HG03378 (cell line): ENCODE data around the gene TMEFF2.

Source experiments
- ATAC-seq: cut with Tn5 transposase; IDR thresholded peaks from one replicate; pipeline ENCODE4 v1.9.1; 2021; ENCODE audit warnings: mild to moderate bottlenecking, moderate library complexity; ENCODE audit not compliant: unreplicated experiment

TMEFF2 gene

DNA sequence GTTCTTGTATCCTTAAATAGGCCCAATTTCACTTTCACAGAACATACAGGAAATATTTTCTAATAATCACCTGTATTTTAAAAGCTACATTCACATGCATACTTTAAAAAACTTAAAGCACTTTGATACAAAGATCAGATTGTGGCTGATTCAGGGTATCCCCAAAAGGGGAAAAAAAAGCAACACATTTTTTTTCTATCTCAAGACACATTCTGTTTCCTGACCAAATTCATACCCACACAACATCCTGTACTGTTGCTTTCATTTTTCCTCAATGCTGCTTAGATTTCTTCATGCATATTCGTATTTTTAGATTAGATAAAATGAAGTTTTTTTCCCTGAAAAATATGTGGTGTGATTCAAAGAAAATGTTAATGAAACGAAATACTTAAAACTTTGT lies 122.5 kb downstream of the TMEFF2 start:
- ATAC-seq = no peak

GRCh38 chr2:192070099-192070498 lies 124.6 kb downstream of the TMEFF2 start:
- ATAC-seq = no peak

DNA sequence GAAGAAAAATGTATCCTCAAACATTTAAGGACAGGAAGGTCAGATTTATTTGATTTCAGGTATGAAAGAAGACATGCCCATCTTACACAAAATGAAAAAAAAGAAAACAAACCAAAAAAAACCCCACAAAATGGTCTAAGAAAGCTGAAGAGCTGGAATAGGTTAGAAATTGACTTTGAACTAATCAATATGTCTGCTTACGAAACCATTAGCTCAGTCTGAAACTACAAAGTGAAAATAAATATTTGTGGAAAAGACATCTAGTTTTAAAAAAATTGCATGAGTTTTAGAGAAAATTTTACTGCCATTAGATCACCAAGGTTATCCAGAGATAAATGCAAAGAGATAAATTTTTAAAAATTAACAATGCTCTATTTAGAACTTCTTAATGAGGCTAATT lies 125.3 kb downstream of the TMEFF2 start:
- no peak for ATAC-seq

GRCh38 chr2:192068966-192069365 lies 125.8 kb downstream of the TMEFF2 start:
- ATAC-seq = no peak

DNA sequence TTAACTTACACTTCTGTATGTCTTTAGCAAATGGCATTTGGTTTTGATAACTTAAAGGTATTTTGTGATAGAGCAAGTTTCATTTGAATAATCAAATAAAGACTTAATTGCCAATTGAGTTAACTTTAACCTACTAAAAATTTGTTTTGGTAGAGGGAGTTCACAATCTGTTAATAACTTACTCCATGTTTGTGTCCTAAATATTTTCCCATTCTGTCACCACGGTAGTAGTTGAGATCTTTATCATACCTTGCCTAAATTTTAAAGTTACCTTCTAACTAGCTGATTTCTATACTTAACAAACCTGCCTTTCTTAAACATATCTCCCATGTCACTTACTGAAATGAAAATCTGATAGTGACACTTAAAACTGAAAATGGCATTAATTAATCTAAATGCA lies 127.1 kb downstream of the TMEFF2 start:
- ATAC-seq = no peak

- ATAC-seq = no peak
These were observed 130.3 kb downstream of the TMEFF2 start for GRCh38 chr2:192064459-192064858.

- no peak for ATAC-seq
These were observed 134.6 kb downstream of the TMEFF2 start for GRCh38 chr2:192060161-192060560.

- no peak for ATAC-seq
These were observed 135.5 kb downstream of the TMEFF2 start for GRCh38 chr2:192059266-192059665.

GRCh38 chr2:192053921-192054320 lies 140.8 kb downstream of the TMEFF2 start:
- ATAC-seq = no peak

DNA sequence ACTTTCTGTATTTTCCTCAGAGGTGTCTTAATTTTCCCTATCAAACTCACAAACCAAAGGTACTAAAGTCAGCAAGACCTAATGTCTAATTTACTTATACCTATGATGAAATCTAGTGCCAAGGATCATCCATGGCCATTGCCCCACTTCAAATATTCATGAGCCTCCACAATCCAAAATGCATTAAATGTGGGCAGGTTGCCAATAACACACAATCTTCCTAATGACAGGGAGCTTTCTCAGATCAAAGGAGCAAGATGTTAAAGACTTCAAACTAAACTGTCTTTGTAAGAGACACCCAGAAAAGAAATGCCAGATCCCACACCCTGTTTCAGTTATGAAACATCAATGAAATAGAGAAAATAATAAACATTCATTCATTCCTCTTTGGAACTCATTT lies 143.2 kb downstream of the TMEFF2 start:
- ATAC-seq = no peak

DNA sequence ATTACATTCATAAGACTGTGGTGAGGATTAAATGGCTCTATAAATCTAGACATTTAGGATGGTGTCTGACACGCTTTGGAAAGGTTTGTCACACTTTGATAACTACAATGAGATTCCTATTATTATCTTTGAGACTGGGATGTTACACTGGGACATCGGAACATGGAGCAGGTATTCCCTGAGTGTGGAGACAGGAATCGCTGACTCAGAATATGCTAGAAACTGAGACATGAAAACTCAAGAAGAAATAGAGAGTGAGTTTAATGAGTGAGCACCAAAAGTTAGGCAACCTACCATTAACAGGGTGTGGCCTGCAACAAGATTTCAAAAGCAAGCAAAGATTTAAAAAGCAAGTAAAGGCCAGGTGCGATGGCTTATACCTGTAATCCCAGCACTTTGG lies 145.4 kb downstream of the TMEFF2 start:
- ATAC-seq = no peak

DNA sequence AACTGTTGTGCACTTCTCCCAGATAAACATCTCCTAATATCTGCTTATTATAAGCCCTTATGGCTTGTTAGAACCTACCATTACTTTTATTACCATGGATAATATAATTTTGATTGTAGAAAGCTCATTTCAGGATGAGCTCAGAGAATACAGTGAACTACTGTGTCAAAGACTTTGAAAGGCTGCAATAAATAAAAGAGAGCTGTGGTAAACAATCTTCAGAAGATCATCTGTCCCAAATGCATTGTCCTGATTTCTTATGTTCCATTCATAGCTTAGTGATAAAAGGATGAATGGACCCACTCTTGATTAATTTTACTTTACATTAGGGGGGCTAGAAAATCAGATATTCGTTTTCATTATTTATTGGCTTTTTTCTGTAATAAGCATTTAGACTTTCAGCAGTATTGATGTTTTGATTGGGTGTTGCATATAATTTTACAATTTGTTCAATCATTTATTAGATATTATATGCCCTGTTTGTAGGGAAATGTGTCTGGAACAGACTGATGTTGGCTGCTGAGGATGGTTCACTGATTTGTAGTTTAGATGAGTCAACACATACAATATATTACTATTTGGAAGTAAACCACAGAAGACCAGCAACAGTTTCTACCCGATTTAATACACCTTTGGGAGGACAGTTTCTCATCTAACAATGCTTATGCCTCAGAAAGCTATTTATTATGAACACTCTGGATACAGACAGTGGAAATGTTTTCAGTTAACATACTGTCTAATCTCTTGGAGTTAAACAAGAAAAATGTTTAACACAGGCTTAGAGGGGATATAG lies 147.2 kb downstream of the TMEFF2 start:
- no peak for ATAC-seq

- no peak for ATAC-seq
These were observed 150.2 kb downstream of the TMEFF2 start for GRCh38 chr2:192044496-192044895.

- no peak for ATAC-seq
These were observed 151.4 kb downstream of the TMEFF2 start for GRCh38 chr2:192043216-192043870.

GRCh38 chr2:192042126-192042525 lies 152.6 kb downstream of the TMEFF2 start:
- no peak for ATAC-seq

DNA sequence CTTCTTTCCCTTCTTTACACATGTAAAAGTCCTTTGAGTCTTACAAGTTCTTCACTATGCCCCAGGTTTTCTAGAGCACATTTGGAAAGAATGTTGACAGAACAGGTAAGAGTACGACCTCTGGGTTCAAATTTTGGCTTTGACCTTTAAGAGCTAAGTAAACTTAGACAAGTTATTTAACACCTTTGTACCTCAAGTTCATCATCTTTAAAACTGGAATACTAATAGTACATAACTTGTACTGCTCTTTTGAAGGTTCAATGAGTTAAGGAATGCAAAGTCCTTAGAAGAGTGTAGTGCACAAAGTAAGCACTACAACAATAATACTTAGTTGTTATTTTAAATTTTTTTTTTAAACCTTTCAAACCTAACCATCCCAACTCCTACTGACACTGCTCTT lies 156.6 kb downstream of the TMEFF2 start:
- ATAC-seq = no peak

DNA sequence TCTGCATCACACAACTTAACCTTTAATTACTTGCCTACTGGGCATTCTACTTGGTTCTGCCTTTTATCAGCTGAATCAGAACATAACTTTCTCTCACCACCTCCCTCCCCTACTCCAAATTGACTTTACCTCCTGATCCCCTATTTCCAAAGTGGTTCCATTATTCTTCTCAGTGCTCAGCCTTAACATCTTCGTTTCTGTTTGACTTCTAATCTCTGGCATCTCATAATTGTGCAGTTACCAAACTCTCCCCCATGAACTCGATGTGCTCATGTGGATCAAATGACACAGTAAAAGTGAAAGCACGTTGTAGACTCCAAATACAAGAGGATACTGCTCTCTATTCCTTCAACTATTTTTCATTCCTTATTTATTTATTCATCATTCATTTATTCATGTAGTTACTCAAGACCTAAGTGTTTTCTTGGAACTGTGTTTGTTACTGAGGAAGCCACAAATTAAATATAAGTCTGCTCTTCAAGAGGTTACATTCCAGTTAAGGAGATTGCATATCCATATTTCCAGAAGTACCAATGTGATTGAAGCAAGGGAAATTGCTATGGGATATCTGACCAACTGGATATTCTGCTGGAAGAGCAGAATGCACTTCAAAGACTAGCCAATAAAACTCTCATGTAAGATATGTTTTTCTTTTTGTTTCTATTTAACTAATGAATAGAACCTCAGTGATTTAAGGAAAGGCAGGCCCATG lies 158.8 kb downstream of the TMEFF2 start:
- ATAC-seq = no peak

GRCh38 chr2:192030856-192031255 lies 163.9 kb downstream of the TMEFF2 start:
- no peak for ATAC-seq

DNA sequence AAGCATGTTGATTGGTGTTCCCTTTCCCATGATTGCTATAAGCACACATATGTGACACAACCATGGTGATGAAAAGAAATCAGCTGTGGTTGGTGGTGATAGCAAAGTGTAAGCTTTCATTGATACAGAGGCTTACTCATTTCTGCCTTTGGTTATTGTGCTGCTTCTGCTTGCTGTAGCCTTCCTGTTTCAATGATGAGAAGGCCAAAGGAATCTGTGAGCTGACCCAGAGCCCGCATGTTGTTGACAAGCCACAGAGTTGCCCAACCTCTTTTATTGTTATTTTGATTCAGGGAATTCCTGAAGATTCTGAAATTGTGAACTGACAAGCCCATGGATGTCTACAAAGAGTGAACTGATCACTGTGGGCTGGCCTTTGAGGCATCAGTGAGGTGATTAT lies 164.4 kb downstream of the TMEFF2 start:
- no peak for ATAC-seq

- ATAC-seq = peak; percentile 63
These were observed 165.6 kb downstream of the TMEFF2 start for GRCh38 chr2:192029089-192029488.

GRCh38 chr2:192026825-192027120 lies 168.0 kb downstream of the TMEFF2 start:
- ATAC-seq = no peak
